ENCODE results near the gene AGBL4. TPM values are rescaled to one million over a fixed set of nuclear protein-coding genes. Genes with fewer than 3 reads are reported as not detected.
"Not testable (repeated sequence)": the region's sequence is repeated elsewhere in the genome, so short reads cannot be mapped to it uniquely, and the experiment has no call there.

The AGBL4 gene
- total and polyA plus RNA-seq, 2 donors: 0.18 to 0.24 TPM

GRCh38 chr1:49046305-49046704, 977.4 kb downstream of the AGBL4 start:
- no peak overlapping the region for H3K4me3 ChIP-seq (ENCODE audit: low read length in 2 of 2)
- H3K4me1 ChIP-seq (ENCODE audit: control insufficient read depth in 2 of 2, insufficient read depth in 2 of 2, low read length in 2 of 2): no peaks in the 10 kb centered on the region
- no peaks in the 10 kb centered on the region for H3K27me3 ChIP-seq (ENCODE audit: control insufficient read depth in 2 of 2, insufficient read depth in 1 of 2, low read length in 1 of 2)
- no peaks in the 10 kb centered on the region for H3K36me3 ChIP-seq (ENCODE audit: control insufficient read depth in 2 of 2, insufficient read depth in 2 of 2, low read length in 1 of 2)
- no peak for DNase-seq (ENCODE audit: low read depth in 6 of 9, low spot score in 9 of 9)
- H3K27ac ChIP-seq (ENCODE audit: low read depth in 1 of 2, low read length in 1 of 2): no peak overlapping the region
- H3K9me3 ChIP-seq (ENCODE audit: control insufficient read depth in 2 of 2, insufficient read depth in 1 of 2, low read length in 1 of 2): no peaks in the 10 kb centered on the region

- 90% methylated on average over 7 of the region's 7 CpGs for WGBS
- DNase-seq (ENCODE audit: low read depth in 6 of 9, low spot score in 9 of 9): no peak
- Histone ChIP-seq H3K27ac (ENCODE audit: low read depth in 1 of 2, low read length in 1 of 2) (no peak overlapping the region), H3K4me1 (ENCODE audit: control insufficient read depth in 2 of 2, insufficient read depth in 2 of 2, low read length in 2 of 2) (no peaks in the 10 kb centered on the region), H3K27me3 (ENCODE audit: control insufficient read depth in 2 of 2, insufficient read depth in 1 of 2, low read length in 1 of 2) (no peaks in the 10 kb centered on the region), H3K36me3 (ENCODE audit: control insufficient read depth in 2 of 2, insufficient read depth in 2 of 2, low read length in 1 of 2) (no peaks in the 10 kb centered on the region), H3K4me3 (ENCODE audit: low read length in 2 of 2) (no peak overlapping the region), H3K9me3 (ENCODE audit: control insufficient read depth in 2 of 2, insufficient read depth in 1 of 2, low read length in 1 of 2) (no peaks in the 10 kb centered on the region)
Observed at GRCh38 chr1:49045371-49045770, 978.4 kb downstream of the AGBL4 start.

- Histone ChIP-seq H3K27me3 (ENCODE audit: control insufficient read depth in 2 of 2, insufficient read depth in 1 of 2, low read length in 1 of 2) (no peaks in the 10 kb centered on the region), H3K36me3 (ENCODE audit: control insufficient read depth in 2 of 2, insufficient read depth in 2 of 2, low read length in 1 of 2) (no peaks in the 10 kb centered on the region), H3K4me3 (ENCODE audit: low read length in 2 of 2) (no peak overlapping the region), H3K27ac (ENCODE audit: low read depth in 1 of 2, low read length in 1 of 2) (no peak overlapping the region), H3K9me3 (ENCODE audit: control insufficient read depth in 2 of 2, insufficient read depth in 1 of 2, low read length in 1 of 2) (no peaks in the 10 kb centered on the region), H3K4me1 (ENCODE audit: control insufficient read depth in 2 of 2, insufficient read depth in 2 of 2, low read length in 2 of 2) (no peaks in the 10 kb centered on the region)
- 82% methylated on average over 4 of the region's 4 CpGs for WGBS
- DNase-seq (ENCODE audit: low read depth in 6 of 9, low spot score in 9 of 9): no peak
Observed at GRCh38 chr1:49036700-49037099, 987.1 kb downstream of the AGBL4 start.

- Histone ChIP-seq H3K27me3 (ENCODE audit: control insufficient read depth in 2 of 2, insufficient read depth in 1 of 2, low read length in 1 of 2) (no peaks in the 10 kb centered on the region), H3K4me3 (ENCODE audit: low read length in 2 of 2) (no peak overlapping the region), H3K9me3 (ENCODE audit: control insufficient read depth in 2 of 2, insufficient read depth in 1 of 2, low read length in 1 of 2) (peaks cover 0 to 3% of the 10 kb centered on the region in 2 donors), H3K36me3 (ENCODE audit: control insufficient read depth in 2 of 2, insufficient read depth in 2 of 2, low read length in 1 of 2) (no peaks in the 10 kb centered on the region), H3K27ac (ENCODE audit: low read depth in 1 of 2, low read length in 1 of 2) (no peak overlapping the region), H3K4me1 (ENCODE audit: control insufficient read depth in 2 of 2, insufficient read depth in 2 of 2, low read length in 2 of 2) (no peaks in the 10 kb centered on the region)
- no peak for DNase-seq (ENCODE audit: low read depth in 6 of 9, low spot score in 9 of 9)
- 95% methylated on average over 1 of the region's 1 CpG for whole genome bisulfite sequencing
Observed at GRCh38 chr1:49028396-49028795, 995.4 kb downstream of the AGBL4 start.

GRCh38 chr1:49026230-49026811, 997.4 kb downstream of the AGBL4 start:
- Histone ChIP-seq H3K36me3 (ENCODE audit: control insufficient read depth in 2 of 2, insufficient read depth in 2 of 2, low read length in 1 of 2) (no peaks in the 10 kb centered on the region), H3K27ac (ENCODE audit: low read depth in 1 of 2, low read length in 1 of 2) (no peak overlapping the region), H3K9me3 (ENCODE audit: control insufficient read depth in 2 of 2, insufficient read depth in 1 of 2, low read length in 1 of 2) (peaks cover 0 to 3% of the 10 kb centered on the region in 2 donors), H3K27me3 (ENCODE audit: control insufficient read depth in 2 of 2, insufficient read depth in 1 of 2, low read length in 1 of 2) (no peaks in the 10 kb centered on the region), H3K4me1 (ENCODE audit: control insufficient read depth in 2 of 2, insufficient read depth in 2 of 2, low read length in 2 of 2) (no peaks in the 10 kb centered on the region), H3K4me3 (ENCODE audit: low read length in 2 of 2) (no peak overlapping the region)
- WGBS: 85% methylated on average over 1 of the region's 1 CpG
- no peak for DNase-seq (ENCODE audit: low read depth in 6 of 9, low spot score in 9 of 9)

GRCh38 chr1:49016030-49016977, 1007.5 kb downstream of the AGBL4 start:
- Histone ChIP-seq H3K27me3 (ENCODE audit: control insufficient read depth in 2 of 2, insufficient read depth in 1 of 2, low read length in 1 of 2) (no peaks in the 10 kb centered on the region), H3K36me3 (ENCODE audit: control insufficient read depth in 2 of 2, insufficient read depth in 2 of 2, low read length in 1 of 2) (no peaks in the 10 kb centered on the region), H3K4me3 (ENCODE audit: low read length in 2 of 2) (no peak overlapping the region), H3K9me3 (ENCODE audit: control insufficient read depth in 2 of 2, insufficient read depth in 1 of 2, low read length in 1 of 2) (no peaks in the 10 kb centered on the region), H3K4me1 (ENCODE audit: control insufficient read depth in 2 of 2, insufficient read depth in 2 of 2, low read length in 2 of 2) (no peaks in the 10 kb centered on the region), H3K27ac (ENCODE audit: low read depth in 1 of 2, low read length in 1 of 2) (no peak overlapping the region)
- 80% methylated on average over 5 of the region's 5 CpGs for WGBS
- DNase-seq (ENCODE audit: low read depth in 6 of 9, low spot score in 9 of 9): no peak

- Histone ChIP-seq H3K9me3 (ENCODE audit: control insufficient read depth in 2 of 2, insufficient read depth in 1 of 2, low read length in 1 of 2) (no peaks in the 10 kb centered on the region), H3K36me3 (ENCODE audit: control insufficient read depth in 2 of 2, insufficient read depth in 2 of 2, low read length in 1 of 2) (no peaks in the 10 kb centered on the region), H3K27ac (ENCODE audit: low read depth in 1 of 2, low read length in 1 of 2) (no peak overlapping the region), H3K4me1 (ENCODE audit: control insufficient read depth in 2 of 2, insufficient read depth in 2 of 2, low read length in 2 of 2) (no peaks in the 10 kb centered on the region), H3K27me3 (ENCODE audit: control insufficient read depth in 2 of 2, insufficient read depth in 1 of 2, low read length in 1 of 2) (no peaks in the 10 kb centered on the region), H3K4me3 (ENCODE audit: low read length in 2 of 2) (no peak overlapping the region)
- DNase-seq (ENCODE audit: low read depth in 6 of 9, low spot score in 9 of 9): no peak
Observed at GRCh38 chr1:49013079-49013478, 1010.7 kb downstream of the AGBL4 start.

GRCh38 chr1:49002981-49003380, 1020.8 kb downstream of the AGBL4 start:
- H3K27ac ChIP-seq (ENCODE audit: low read depth in 1 of 2, low read length in 1 of 2); H3K4me3 ChIP-seq (ENCODE audit: low read length in 2 of 2); H3K27me3 ChIP-seq (ENCODE audit: control insufficient read depth in 2 of 2, insufficient read depth in 1 of 2, low read length in 1 of 2); H3K36me3 ChIP-seq (ENCODE audit: control insufficient read depth in 2 of 2, insufficient read depth in 2 of 2, low read length in 1 of 2); DNase-seq (ENCODE audit: low read depth in 6 of 9, low spot score in 9 of 9); H3K4me1 ChIP-seq (ENCODE audit: control insufficient read depth in 2 of 2, insufficient read depth in 2 of 2, low read length in 2 of 2); H3K9me3 ChIP-seq (ENCODE audit: control insufficient read depth in 2 of 2, insufficient read depth in 1 of 2, low read length in 1 of 2): not testable (repeated sequence)
- 91% methylated on average over 10 of the region's 10 CpGs for WGBS

- no peaks in the 10 kb centered on the region for H3K36me3 ChIP-seq (ENCODE audit: control insufficient read depth in 2 of 2, insufficient read depth in 2 of 2, low read length in 1 of 2)
- no peaks in the 10 kb centered on the region for H3K4me1 ChIP-seq (ENCODE audit: control insufficient read depth in 2 of 2, insufficient read depth in 2 of 2, low read length in 2 of 2)
- H3K27me3 ChIP-seq (ENCODE audit: control insufficient read depth in 2 of 2, insufficient read depth in 1 of 2, low read length in 1 of 2): no peaks in the 10 kb centered on the region
- no peak overlapping the region for H3K27ac ChIP-seq (ENCODE audit: low read depth in 1 of 2, low read length in 1 of 2)
- no peaks in the 10 kb centered on the region for H3K9me3 ChIP-seq (ENCODE audit: control insufficient read depth in 2 of 2, insufficient read depth in 1 of 2, low read length in 1 of 2)
- no peak for DNase-seq (ENCODE audit: low read depth in 6 of 9, low spot score in 9 of 9)
- 76% methylated on average over 3 of the region's 3 CpGs for WGBS
- H3K4me3 ChIP-seq (ENCODE audit: low read length in 2 of 2): no peak overlapping the region
Observed at GRCh38 chr1:48999321-48999720, 1024.4 kb downstream of the AGBL4 start.
